IMR-90 (cell line): ENCODE data around the gene PYGB. TPM values are rescaled to one million over a fixed set of nuclear protein-coding genes. Genes with fewer than 3 reads are reported as not detected.

Source experiments
- ATAC-seq: fragments of 200-7000 bp; cut with Tn5 transposase; 2 replicates; pipeline ENCODE4 v1.9.1; 2020; ENCODE audit warnings: low read depth, mild to moderate bottlenecking, moderate library complexity
- BruUV-seq: library from RNA; stranded (reverse); fragments of 400-500 nt; replicated peaks from 2 replicates; lab custom pipeline; 2021; lab: Mats Ljungman, UMichigan
- CTCF ChIA-PET: fragments of 300-600 bp; formaldehyde crosslinking; extraction: SDS; loops from one replicate; lab custom pipeline; 2021; ENCODE audit warnings: antibody characterized with exemption; lab: Yijun Ruan, JAX
- POLR2A ChIA-PET: fragments of 300-600 bp; sonication (Branson Sonifier 250); formaldehyde crosslinking; loops from one replicate; lab custom pipeline; 2022; ENCODE audit warnings: antibody characterized with exemption; ENCODE audit not compliant: unreplicated experiment; lab: Charles Lee
- DNase-seq: peaks from one replicate; pipeline ENCODE4 v3.0.0; 2013
- H2AFZ ChIP-seq: replicated peaks from 2 replicates; pipeline ENCODE3; 2013; ENCODE audit warnings: low read length, mild to moderate bottlenecking; ENCODE audit not compliant: poor library complexity
- H2AK5ac ChIP-seq: 2 replicates; pipeline ENCODE4 v1.6.1; 2013; ENCODE audit warnings: low read depth, low read length, inconsistent platforms
- H2AK9ac ChIP-seq: replicated peaks from 2 replicates; pipeline ENCODE3; 2013; ENCODE audit warnings: mild to moderate bottlenecking, low read depth, low read length, moderate library complexity; ENCODE audit not compliant: poor library complexity
- H2BK120ac ChIP-seq: 2 replicates; pipeline ENCODE4 v1.6.1; 2013; ENCODE audit warnings: low read depth, low read length, inconsistent platforms
- H2BK15ac ChIP-seq: 3 replicates; pipeline ENCODE4 v1.6.1; 2013; ENCODE audit warnings: low read depth, low read length, inconsistent platforms
- H2BK20ac ChIP-seq: 2 replicates; pipeline ENCODE4 v1.6.1; 2013; ENCODE audit warnings: low read depth, mild to moderate bottlenecking, inconsistent platforms, low read length, moderate library complexity
- H2BK5ac ChIP-seq: 2 replicates; pipeline ENCODE4 v1.6.1; 2013; ENCODE audit warnings: mild to moderate bottlenecking, low read depth, low read length, inconsistent platforms; ENCODE audit not compliant: poor library complexity, severe bottlenecking
- H3K14ac ChIP-seq: replicated peaks from 2 replicates; pipeline ENCODE4 v1.6.1; 2013; ENCODE audit warnings: low read depth, low read length, inconsistent platforms
- H3K18ac ChIP-seq: 2 replicates; pipeline ENCODE4 v1.6.1; 2013; ENCODE audit warnings: low read depth, low read length, control low read depth
- H3K23ac ChIP-seq: 2 replicates; pipeline ENCODE4 v1.6.1; 2013; ENCODE audit warnings: low read depth, low read length, inconsistent platforms
- H3K27ac ChIP-seq: 2 replicates; pipeline ENCODE4 v1.5.1; 2013; ENCODE audit warnings: mild to moderate bottlenecking, control low read depth, low read length; ENCODE audit not compliant: insufficient read depth
- H3K27me3 ChIP-seq: 2 replicates; pipeline ENCODE4 v1.6.1; 2013; ENCODE audit warnings: low read length; ENCODE audit not compliant: control insufficient read depth, insufficient read depth
- H3K36me3 ChIP-seq: 2 replicates; pipeline ENCODE4 v1.6.1; 2013; ENCODE audit warnings: low read length, mixed read lengths; ENCODE audit not compliant: control insufficient read depth, insufficient read depth
- H3K4ac ChIP-seq: 2 replicates; pipeline ENCODE4 v1.6.1; 2013; ENCODE audit warnings: low read depth, low read length, inconsistent platforms
- H3K4me1 ChIP-seq: 2 replicates; pipeline ENCODE4 v1.6.1; 2013; ENCODE audit warnings: low read length, mixed read lengths; ENCODE audit not compliant: control insufficient read depth, insufficient read depth
- H3K4me2 ChIP-seq: 2 replicates; pipeline ENCODE4 v1.6.1; 2013; ENCODE audit warnings: low read depth, mild to moderate bottlenecking, control low read depth, low read length, moderate library complexity
- H3K4me3 ChIP-seq: 2 replicates; pipeline ENCODE4 v1.5.1; 2013; ENCODE audit warnings: low read depth, mild to moderate bottlenecking, control low read depth, low read length, moderate library complexity; ENCODE audit not compliant: insufficient read depth
- H3K56ac ChIP-seq: 2 replicates; pipeline ENCODE4 v1.6.1; 2013; ENCODE audit warnings: low read length, inconsistent platforms; ENCODE audit not compliant: insufficient read depth; ENCODE audit errors: extremely low read depth
- H3K79me1 ChIP-seq, 2 experiments: 2 replicates each; pipeline ENCODE4 v1.6.1; 2013; ENCODE audit warnings: low read length in 2 of 2, inconsistent platforms in 1 of 2, low read depth in 1 of 2
- H3K9ac ChIP-seq: 2 replicates; pipeline ENCODE4 v1.6.1; 2013; ENCODE audit warnings: low read depth, low read length, control low read depth
- H3K9me1 ChIP-seq: 2 replicates; pipeline ENCODE4 v1.6.1; 2013; ENCODE audit warnings: low read length, inconsistent platforms; ENCODE audit not compliant: insufficient read depth
- H3K9me3 ChIP-seq: 2 replicates; pipeline ENCODE4 v1.6.1; 2013; ENCODE audit warnings: low read length; ENCODE audit not compliant: control insufficient read depth, insufficient read depth
- H4K20me1 ChIP-seq: 2 replicates; pipeline ENCODE4 v1.6.1; 2013; ENCODE audit warnings: low read length, inconsistent platforms; ENCODE audit not compliant: insufficient read depth
- H4K5ac ChIP-seq: 2 replicates; pipeline ENCODE4 v1.6.1; 2013; ENCODE audit warnings: mild to moderate bottlenecking, low read depth, low read length, control low read depth
- H4K8ac ChIP-seq, 2 experiments: 2 replicates each; pipeline ENCODE4 v1.6.1; 2013; ENCODE audit warnings: low read depth in 2 of 2, low read length in 2 of 2, control low read depth in 1 of 2, inconsistent platforms in 1 of 2
- H4K91ac ChIP-seq: 2 replicates; pipeline ENCODE4 v1.6.1; 2013; ENCODE audit warnings: low read depth, low read length, inconsistent platforms; ENCODE audit not compliant: insufficient read depth
- BHLHE40 ChIP-seq: fragments of 150-350 bp; IDR thresholded peaks from 2 replicates; pipeline ENCODE4 v1.6.1; 2016; ENCODE audit warnings: mild to moderate bottlenecking, low read depth, low read length
- CEBPB ChIP-seq: IDR thresholded peaks from 2 replicates; pipeline ENCODE4 v1.6.1; 2012; ENCODE audit warnings: low read depth, low read length, improper control_type of control experiment
- MAZ ChIP-seq: IDR thresholded peaks from 2 replicates; pipeline ENCODE4 v1.6.1; 2012; ENCODE audit warnings: low read depth, mild to moderate bottlenecking, low read length, improper control_type of control experiment, moderate library complexity, borderline replicate concordance
- MXI1 ChIP-seq: IDR thresholded peaks from 2 replicates; pipeline ENCODE4 v1.6.1; 2012; ENCODE audit warnings: low read depth, mild to moderate bottlenecking, low read length, moderate library complexity, borderline replicate concordance
- NFE2L2 ChIP-seq: fragments of 150-350 bp; IDR thresholded peaks from 2 replicates; pipeline ENCODE4 v1.6.1; 2016; ENCODE audit warnings: low read depth, mild to moderate bottlenecking, low read length
- RAD21 ChIP-seq: IDR thresholded peaks from 2 replicates; pipeline ENCODE4 v1.6.1; 2012; ENCODE audit warnings: low read length, improper control_type of control experiment
- RCOR1 ChIP-seq: IDR thresholded peaks from 2 replicates; pipeline ENCODE4 v1.6.1; 2012; ENCODE audit warnings: mild to moderate bottlenecking, low read length, improper control_type of control experiment; ENCODE audit not compliant: insufficient replicate concordance
- RFX5 ChIP-seq: IDR thresholded peaks from 2 replicates; pipeline ENCODE4 v1.8.0; 2012; ENCODE audit warnings: low read depth, mild to moderate bottlenecking, low read length, moderate library complexity
- SMC3 ChIP-seq: fragments of 150-350 bp; IDR thresholded peaks from 2 replicates; pipeline ENCODE4 v1.6.1; 2016; ENCODE audit warnings: low read depth, mild to moderate bottlenecking, antibody characterized with exemption, low read length, moderate library complexity
- WGBS, 2 experiments: methylation state at CpG; one replicate each; pipeline versions ENCODE4 v1.1.5 to v1.1.7; 2013; ENCODE audit warnings: missing lambda C conversion rate in 2 of 2; ENCODE audit not compliant: insufficient read length in 1 of 2; ENCODE audit errors: extremely low coverage in 2 of 2; 5-methylcytosine and 5-hydroxymethylcytosine counted together
- dilution Hi-C: fragments of 300-500 bp; cut with HindIII; formaldehyde crosslinking; loops from one replicate; pipeline ENCODE4 v1.14.3; 2018; ENCODE audit warnings: low sequenced_read_pairs; ENCODE audit not compliant: unreplicated experiment
- in situ Hi-C: fragments of 300-500 bp; cut with MboI; formaldehyde crosslinking; loops from 3 replicates; pipeline ENCODE4 v1.14.3; 2019; ENCODE audit warnings: low sequenced_read_pairs, inconsistent platforms, mixed read lengths
- intact Hi-C: fragments of 100-400 bp; cut with micrococcal nuclease; formaldehyde crosslinking; loops from 2 replicates; pipeline ENCODE4 v1.10.0; 2022
- polyA plus RNA-seq, 3 experiments: library from polyadenylated mRNA; depleted of rRNA; stranded (reverse); fragments of >200 nt; gene quantifications; 2 replicates each; pipeline ENCODE4 v1.2.3, GENCODE V29; 2012; ENCODE audit warnings: low replicate concordance in 1 of 3
- total RNA-seq: library from RNA; depleted of rRNA; stranded (reverse); fragments of >200 nt; gene quantifications from 2 replicates; pipeline ENCODE4 v1.2.3, GENCODE V29; 2012

Gene PYGB
- total and polyA plus RNA-seq, 2 of the 4 experiments (the other 2 are of a cell fraction), result 72.4 to 83.1 TPM

DNA sequence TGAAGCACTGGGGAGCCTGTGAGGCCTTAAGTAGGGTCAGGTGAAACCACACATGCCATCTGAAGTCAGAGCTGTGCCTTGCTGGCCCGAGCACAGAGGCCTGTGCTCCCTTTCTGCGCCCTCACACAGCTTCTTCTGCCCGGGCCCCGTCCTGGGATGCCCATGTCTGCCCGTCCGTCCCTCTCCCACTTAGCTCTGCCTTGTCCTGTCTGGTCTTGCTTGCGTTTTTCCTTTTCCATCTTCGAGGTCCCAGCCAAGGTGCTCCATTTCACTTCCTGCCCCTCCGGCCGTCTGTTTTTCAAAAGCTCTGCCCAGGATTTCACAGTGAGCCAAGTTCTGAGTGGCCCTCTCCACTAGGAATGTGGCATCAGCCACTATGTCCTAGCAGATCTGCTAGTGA is 45.6 kb downstream of the PYGB start:
- no peak overlapping the region for H2BK15ac ChIP-seq
- no peak overlapping the region for H2AK9ac ChIP-seq
- H3K9me1 ChIP-seq, result no peaks in the 10 kb centered on the region; the same call in 1 of the 2 replicates
- TF ChIP-seq RCOR1, result no peak
- no peak for TF ChIP-seq SMC3
- TF ChIP-seq MAZ, result no peak
- no peak for TF ChIP-seq BHLHE40
- no peak for TF ChIP-seq RFX5
- no peak for TF ChIP-seq RAD21
- no peak for TF ChIP-seq MXI1
- no peak for TF ChIP-seq CEBPB
- TF ChIP-seq NFE2L2, result no peak
- H3K36me3 ChIP-seq, result peaks cover 48% of the 10 kb centered on the region
- H2AFZ ChIP-seq, result no peak overlapping the region
- no peaks in the 10 kb centered on the region for H3K9me3 ChIP-seq
- 87% methylated on average over 7 of the region's 10 CpGs; no CpG with 5 or more reads in 1 of the 2 experiments for WGBS, 2 experiments
- H4K8ac ChIP-seq, result no peak overlapping the region
- no peak overlapping the region for H3K4me3 ChIP-seq
- no peak overlapping the region for H3K23ac ChIP-seq
- dilution Hi-C loops, result no loop called here
- ATAC-seq, result no peak
- no peak overlapping the region for H3K9ac ChIP-seq
- CTCF ChIA-PET, result interaction anchor here (1.5 to 3.2 kb wide), 2 partner anchors 21 to 105 kb away, joined by 4 to 24 read pairs; no protein-coding TSS in a partner anchor
- no peak overlapping the region for H3K27ac ChIP-seq
- no peak overlapping the region for H3K56ac ChIP-seq
- H2AK5ac ChIP-seq, result no peak overlapping the region
- H3K14ac ChIP-seq, result no peak overlapping the region
- peaks cover 0 to 14% of the 10 kb centered on the region in 2 experiments; a peak in 1 of 4 replicates for H3K79me1 ChIP-seq
- intact Hi-C loops, result no loop called here
- 0 out of 2 replicates have a peak, but pooled peaks cover 7% of the 10 kb centered on the region for H4K20me1 ChIP-seq
- POLR2A ChIA-PET, result no interaction called here
- H2BK5ac ChIP-seq, result no peak overlapping the region
- no peak overlapping the region for H3K4me2 ChIP-seq
- H2BK20ac ChIP-seq, result no peak overlapping the region
- peaks cover 6% of the 10 kb centered on the region for H3K4me1 ChIP-seq
- H2BK120ac ChIP-seq, result no peak overlapping the region
- no TSS peak for BruUV-seq
- no peak overlapping the region for H4K5ac ChIP-seq
- in situ Hi-C loops, result loop anchor here (10.0 kb wide), 1 partner anchor 99 kb away; the partner anchor contains the start of gene ENTPD6
- H3K18ac ChIP-seq, result no peak overlapping the region
- no peaks in the 10 kb centered on the region for H3K27me3 ChIP-seq
- H4K91ac ChIP-seq, result no peak overlapping the region
- DNase-seq, result no peak
- no peak overlapping the region for H3K4ac ChIP-seq
